Fibroblast of skin of right biceps (primary cell): Measurements from ENCODE around the gene RIC1.
"Not testable (repeated sequence)": the region's sequence is repeated elsewhere in the genome, so short reads cannot be mapped to it uniquely, and the experiment has no call there.

Experiments used
- DNase-seq: peaks from one replicate; pipeline ENCODE4 v3.0.0-alpha.2; 2013

Gene RIC1

DNA sequence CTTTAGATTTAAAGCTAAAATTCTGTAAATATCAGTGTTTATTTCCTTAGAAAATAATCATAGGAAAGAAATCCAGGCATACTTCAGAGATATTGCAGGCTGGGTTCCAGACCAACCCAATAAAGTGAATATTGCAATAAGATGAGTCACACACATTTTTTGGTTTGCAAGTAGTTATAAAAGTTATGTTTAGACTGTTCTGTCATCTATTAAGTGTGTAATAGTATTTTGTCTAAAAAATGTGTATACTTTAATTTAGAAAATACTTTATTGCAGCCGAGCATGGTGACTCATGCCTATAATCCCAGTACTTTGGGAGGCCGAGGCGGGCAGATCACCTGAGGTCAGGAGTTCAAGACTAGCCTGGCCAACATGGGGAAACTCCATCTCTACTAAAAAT lies 6.9 kb upstream of the RIC1 start:
- peak; percentile 93 for DNase-seq

DNA sequence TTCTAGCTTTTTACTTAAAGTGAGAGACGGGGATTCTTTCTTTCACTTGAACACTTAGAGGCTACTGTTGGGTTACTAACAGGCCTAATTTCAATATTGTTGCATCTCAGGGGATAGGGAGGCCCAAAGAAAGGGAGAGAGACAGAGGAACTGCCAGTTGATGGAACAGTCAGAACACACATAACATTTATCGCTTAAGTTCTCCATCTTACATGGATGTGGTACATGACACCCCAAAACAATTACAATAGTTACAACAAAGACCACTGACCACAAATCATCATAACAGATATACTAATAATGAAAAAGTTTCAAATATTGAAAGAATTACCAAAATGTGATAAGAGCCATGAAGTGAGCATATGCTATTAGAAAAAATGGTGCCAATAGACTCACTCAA lies 4.3 kb upstream of the RIC1 start:
- no peak for DNase-seq

GRCh38 chr9:5626727-5627634 lies 1.9 kb upstream of the RIC1 start:
- peak; percentile 82 for DNase-seq

DNA sequence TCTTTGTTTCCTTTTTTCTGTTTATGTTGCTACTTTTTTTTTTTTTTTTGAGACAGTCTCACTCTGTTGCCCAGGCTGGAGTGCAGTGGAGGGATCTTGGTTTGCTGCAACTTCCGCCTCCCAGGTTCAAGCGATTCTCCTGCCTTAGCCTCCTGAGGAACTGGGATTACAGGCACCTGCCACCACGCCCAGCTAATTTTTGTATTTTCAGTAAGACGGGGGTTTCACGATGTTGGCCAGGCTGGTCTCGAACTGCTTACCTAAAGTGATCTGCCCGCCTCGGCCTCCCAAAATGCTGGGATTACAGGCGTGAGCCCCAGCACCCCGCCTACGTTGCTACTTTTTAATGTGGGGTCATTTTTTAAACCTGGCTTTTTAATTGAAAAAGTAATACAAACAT lies 1.2 kb upstream of the RIC1 start:
- not testable (repeated sequence) for DNase-seq

- no peak for DNase-seq
Observed at GRCh38 chr9:5628183-5628529, 751 bp upstream of the RIC1 start.

- peak; percentile 34 for DNase-seq
Observed at GRCh38 chr9:5629312-5630080, 589 bp downstream of the RIC1 start.

DNA sequence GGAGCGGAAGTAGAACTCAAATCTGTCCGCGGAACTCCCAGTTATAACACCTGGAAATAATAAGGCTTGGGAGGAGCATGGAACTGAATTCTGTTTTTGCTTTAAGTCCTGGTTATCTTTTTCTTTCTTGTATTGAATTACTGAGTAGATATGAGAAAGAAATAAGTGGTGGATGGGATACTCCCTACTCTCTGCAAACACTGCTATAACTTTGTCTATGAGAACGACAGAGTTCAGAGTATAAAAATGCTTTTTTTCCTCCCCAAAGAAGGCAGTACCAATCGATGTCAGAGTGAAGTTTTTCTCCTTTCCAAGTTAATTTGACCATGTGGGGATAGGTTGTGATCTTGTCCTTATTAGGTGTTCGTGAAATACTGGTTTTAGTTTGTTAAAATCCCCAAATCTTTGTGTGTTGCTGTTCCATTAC lies 1.2 kb downstream of the RIC1 start:
- DNase-seq = peak; percentile 54

DNA sequence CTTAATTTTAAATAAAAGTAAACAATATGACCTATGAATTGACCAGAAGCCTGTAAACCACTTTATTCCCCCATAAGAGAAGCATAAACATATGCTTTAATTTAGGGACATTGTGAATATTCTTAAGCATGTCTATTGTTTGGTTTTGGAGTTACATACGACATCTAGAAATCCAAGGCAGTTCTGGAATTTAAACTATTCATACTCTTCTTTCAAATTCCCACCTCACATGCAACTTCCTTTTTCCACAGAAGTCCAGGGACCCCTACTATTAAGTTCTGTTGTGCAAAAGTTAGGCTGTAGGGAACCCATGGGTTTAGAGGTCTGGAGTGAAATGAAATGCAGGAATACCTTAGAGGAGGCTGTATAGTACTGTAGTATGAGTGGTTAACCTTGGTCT lies 2.1 kb downstream of the RIC1 start:
- peak; percentile 60 for DNase-seq

DNA sequence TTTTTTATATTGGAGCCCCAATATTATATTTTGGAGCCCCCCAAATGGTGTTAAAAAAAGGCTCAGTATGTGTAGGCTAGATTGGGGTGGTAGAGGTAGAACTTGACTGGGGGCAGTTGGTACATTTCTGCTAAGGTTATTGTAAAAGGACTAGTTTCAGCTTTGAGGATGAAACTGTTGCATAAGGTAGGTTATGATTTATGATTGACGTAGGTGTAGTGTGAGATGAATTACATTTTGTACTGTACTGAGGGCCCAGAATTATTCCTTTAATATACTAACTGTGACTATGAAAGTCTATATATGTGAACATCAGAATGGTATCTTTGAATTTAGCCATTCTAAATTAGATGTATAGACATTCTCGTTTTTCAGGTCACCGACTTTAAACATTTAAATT lies 3.6 kb downstream of the RIC1 start:
- DNase-seq = no peak

GRCh38 chr9:5633243-5633642 lies 4.3 kb downstream of the RIC1 start:
- DNase-seq = peak; percentile 43

DNA sequence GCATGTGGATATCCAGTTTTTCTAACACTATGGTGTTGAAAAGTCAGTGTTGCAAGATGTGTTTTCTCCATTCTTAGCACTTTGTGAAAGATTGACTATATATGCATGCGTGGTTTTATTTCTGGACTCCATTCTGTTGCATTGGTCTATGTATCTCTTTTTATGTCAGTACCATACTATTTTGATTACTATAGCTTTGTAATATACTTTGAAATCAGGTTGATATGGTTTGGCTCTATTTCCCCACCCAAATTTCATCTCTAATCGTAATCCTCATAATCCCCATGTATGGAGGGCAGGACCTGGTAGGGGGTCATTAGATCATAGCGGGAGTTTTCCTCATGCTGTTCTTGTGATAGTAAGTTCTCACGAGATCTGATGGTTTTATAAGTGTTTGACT lies 6.5 kb downstream of the RIC1 start:
- no peak for DNase-seq

DNA sequence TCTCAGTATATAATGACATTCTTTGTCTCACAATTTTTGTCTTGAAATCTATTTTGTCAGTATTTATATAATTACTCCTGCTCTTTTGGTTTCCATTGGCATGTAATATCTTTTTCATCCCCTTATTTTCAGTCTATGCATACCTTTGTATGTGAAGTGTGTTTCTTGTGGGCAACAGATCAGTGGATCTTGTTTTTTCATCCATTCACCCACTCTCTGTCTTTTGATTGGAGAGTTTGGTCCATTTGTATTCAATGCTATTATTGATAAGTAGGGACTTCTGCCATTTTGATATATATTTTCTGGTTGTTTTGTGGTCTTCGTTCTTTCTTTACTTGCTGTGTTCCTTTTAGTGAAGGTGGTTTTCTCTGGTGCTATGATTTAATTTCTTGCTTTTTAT lies 10.9 kb downstream of the RIC1 start:
- DNase-seq = no peak

DNA sequence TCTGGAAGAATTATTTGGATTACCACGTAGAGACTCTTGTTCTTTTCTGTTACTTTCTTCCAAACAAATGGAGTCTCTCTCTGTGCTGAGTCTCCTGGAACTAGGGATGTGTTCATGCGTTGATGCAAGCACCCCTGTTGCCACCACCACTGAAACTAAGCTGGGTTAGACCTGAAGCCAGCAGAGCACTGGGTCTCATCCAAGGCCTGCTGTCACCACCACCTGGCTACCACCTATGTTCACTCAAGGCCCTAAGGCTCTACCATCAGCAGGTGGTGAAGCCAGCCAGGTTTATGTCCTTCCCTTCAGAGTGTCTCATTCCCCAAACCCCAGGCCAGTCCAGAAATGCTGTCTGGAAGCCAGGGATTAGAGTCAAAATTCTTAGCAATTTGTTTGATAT lies 13.3 kb downstream of the RIC1 start:
- no peak for DNase-seq

- no peak for DNase-seq
Observed at GRCh38 chr9:5643005-5643624, 14.2 kb downstream of the RIC1 start.

- DNase-seq = no peak
Observed at GRCh38 chr9:5644501-5644900, 15.6 kb downstream of the RIC1 start.

- DNase-seq = no peak
Observed at GRCh38 chr9:5646116-5646515, 17.2 kb downstream of the RIC1 start.

- DNase-seq = no peak
Observed at GRCh38 chr9:5650356-5651105, 21.6 kb downstream of the RIC1 start.

- peak; percentile 42 for DNase-seq
Observed at GRCh38 chr9:5651246-5651645, 22.3 kb downstream of the RIC1 start.

DNA sequence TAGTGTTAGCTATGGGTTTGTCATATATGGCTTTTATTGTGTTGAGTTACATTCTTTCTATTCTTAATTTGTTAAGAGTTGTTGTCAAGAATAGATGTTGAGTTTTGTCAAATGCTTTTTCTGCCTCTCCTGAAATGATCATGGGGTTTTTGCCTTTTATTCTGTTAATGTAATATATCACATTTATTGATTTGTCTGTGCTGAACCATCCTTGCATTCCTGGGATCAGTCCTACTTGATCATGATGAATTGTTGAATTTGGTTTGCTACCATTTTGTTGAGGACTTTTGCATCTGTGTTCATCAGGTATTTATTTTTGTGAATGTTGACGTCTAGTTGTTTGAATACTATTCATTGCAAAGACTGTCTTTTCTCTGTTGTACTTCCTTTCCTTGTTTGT lies 23.9 kb downstream of the RIC1 start:
- DNase-seq = no peak

- DNase-seq = not testable (repeated sequence)
Observed at GRCh38 chr9:5662804-5663203, 33.9 kb downstream of the RIC1 start.

GRCh38 chr9:5665059-5665458 lies 36.2 kb downstream of the RIC1 start:
- DNase-seq = no peak

DNA sequence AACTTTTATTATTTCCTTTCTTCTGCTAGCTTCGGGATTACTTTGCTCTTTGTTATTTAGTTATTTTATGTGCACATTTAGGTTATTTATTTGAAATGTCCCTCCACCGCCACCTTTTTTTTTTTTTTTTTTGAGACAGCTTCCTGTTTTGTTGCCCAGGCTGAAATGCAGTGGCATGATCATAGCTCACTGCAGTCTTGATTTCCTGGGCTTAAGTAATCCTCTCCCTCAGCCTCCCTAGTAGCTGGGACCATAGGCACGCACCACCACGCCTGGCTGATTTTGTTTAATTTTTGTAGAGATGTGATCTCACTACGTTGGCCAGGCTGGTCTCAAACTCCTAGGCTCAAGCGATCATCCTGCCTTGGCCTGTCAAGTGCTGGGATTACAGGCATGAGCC lies 38.5 kb downstream of the RIC1 start:
- DNase-seq = no peak

DNA sequence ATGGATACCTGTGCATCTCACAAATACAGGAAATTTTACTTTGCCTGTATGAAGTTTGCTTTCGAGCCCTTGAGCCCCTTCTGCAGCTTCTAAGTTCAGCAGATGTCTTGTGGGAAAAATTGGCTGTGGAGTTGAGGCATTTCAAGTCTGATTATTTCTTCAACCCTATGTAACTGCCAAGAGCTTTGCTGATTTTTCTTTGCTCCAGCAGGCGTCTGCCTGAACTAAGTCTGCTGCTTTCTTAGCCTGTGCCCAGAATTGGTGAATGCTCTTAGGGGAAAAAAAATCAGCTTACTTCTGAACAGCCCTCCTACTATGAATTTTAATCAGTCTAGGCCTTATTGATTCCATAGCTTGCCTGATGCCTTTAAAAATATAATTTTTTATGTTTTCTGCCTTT lies 41.2 kb downstream of the RIC1 start:
- DNase-seq = no peak
